HG03095 (cell line): ENCODE data around the gene CELSR2.
"Not testable (repeated sequence)": the region's sequence is repeated elsewhere in the genome, so short reads cannot be mapped to it uniquely, and the experiment has no call there.

Experiments used
- ATAC-seq: cut with Tn5 transposase; IDR thresholded peaks from one replicate; pipeline ENCODE4 v1.9.1; 2021; ENCODE audit warnings: moderate library complexity; ENCODE audit not compliant: unreplicated experiment

The CELSR2 gene

GRCh38 chr1:109298666-109299557 lies 49.6 kb downstream of the CELSR2 start:
- no peak for ATAC-seq

DNA sequence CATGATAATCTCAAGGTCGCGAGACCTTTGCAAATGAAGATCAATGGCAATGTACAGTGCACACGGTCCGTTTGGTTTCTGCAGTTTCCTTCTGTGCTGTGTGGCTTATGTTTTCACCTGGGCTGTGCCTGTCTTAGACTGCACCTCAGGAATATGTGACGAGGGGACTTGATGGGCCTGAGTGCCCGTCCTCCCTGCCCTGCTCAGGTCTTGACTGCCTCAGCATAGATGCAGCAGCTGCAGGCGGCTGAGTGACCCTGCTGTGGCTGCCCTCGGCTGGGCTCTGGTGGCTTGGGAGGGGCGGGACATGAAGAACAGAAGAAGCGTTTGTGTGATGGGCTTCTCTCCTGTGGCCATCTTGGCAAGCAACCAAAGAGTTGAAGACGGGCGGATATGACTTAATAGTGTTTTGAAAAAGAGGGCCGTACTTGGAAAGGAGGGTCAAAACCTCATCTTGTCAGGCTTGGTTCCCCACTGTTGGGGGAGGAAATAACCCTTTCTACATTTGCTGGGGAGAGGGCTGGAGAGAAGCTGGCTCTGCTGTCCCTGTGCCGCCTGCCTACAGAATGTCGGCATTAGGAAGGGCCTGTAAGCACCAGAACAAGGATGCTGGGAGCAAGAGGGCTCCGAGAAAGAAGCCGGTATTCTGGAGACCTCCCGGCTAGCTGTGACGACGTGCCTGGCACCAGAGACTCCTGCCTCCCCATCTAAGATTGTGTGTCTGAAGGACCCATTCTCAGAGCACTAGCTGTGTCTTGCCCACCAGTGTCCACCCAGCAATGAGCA lies 50.4 kb downstream of the CELSR2 start:
- no peak for ATAC-seq

- no peak for ATAC-seq
Observed at GRCh38 chr1:109300650-109301151, 51.4 kb downstream of the CELSR2 start.

GRCh38 chr1:109301874-109302273 lies 52.5 kb downstream of the CELSR2 start:
- ATAC-seq: no peak

- ATAC-seq: no peak
Observed at GRCh38 chr1:109304226-109304920, 55.0 kb downstream of the CELSR2 start.

DNA sequence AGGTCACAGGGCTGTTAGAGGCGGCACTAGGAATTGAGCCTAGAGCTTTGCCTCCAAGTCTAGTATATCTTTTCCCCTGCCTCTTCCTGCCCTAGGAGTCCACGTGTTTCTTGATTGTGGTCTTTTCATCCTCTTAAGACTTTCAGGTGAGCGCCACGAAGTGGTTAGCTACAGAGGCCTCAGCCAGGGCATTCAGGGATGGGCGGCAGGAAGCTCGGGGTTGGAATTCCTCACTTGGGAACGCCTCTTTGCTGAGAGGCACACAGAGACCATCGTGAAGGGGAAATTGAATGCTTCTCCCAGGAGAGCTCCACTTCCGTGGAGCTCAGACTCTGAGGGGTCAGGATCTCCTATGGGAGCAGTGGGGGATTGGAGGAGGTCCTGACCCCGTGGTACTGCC lies 56.7 kb downstream of the CELSR2 start:
- ATAC-seq: not testable (repeated sequence)

DNA sequence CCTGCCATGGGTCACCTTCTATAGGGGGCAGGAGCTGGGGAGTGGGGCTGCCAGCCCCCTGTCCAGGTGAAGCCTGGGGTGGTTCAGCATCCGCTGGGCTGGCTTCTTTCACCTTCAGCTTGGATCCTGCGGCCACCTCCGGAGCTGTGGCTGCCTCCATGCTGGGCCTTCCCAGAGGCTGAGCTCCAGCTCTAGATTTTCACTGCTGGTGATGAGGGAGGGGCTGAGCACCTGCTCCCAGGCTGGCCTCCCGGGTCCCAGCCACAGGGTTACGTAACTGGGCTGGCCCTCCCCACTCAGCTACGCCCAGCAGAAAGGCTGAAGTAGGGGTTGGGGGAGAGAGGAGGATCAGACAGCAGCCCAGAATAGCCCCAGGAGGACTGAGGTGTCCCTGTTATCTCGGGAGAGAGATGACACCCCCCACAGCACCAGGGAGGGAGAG lies 57.5 kb downstream of the CELSR2 start, which contains the start of gene MYBPHL:
MYBPHL (minus strand) TSS at position 180 of the 442 bp plus-strand sequence; CDS start at position 160, 20 bp downstream.
- no peak for ATAC-seq

- no peak for ATAC-seq
Observed at GRCh38 chr1:109307274-109308021, 58.1 kb downstream of the CELSR2 start.

DNA sequence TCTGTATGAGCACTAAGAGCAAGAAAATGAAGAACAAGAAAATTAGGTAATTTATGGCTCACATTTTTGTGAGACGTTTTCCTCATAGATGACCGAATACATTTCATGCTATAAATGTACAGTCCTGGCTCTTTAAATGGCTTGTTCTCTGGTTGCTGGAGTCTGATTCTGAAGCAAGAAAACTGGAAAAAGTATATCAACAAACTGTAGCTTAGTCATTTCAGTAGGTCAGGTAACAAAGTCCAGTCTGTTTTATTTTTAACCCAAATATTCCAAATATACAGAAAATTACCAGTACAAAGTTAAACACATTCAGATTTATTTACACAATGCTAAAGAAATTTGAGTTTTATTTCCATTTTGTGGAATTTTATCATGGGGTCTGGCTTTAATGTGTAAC lies 60.0 kb downstream of the CELSR2 start:
- no peak for ATAC-seq

DNA sequence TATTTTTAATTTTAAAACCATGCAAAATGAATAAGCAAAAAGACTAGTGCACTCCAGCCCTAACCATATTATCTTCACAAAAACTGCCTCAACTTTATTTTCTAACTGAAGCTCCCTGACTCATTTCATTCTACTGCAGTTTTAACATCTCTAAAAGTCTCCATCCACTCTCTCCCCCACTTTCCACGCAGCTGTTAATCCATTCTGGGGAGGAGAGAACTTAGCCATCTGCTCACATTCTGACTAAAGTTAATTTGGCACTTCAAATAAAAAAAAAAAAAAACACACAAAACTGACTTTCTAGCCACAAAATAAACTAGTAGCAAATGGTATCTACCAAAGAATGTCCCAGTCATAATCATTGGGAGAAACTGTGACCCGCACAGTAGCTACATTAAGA lies 62.9 kb downstream of the CELSR2 start:
- ATAC-seq: no peak

GRCh38 chr1:109312978-109313775 lies 63.8 kb downstream of the CELSR2 start:
- no peak for ATAC-seq

GRCh38 chr1:109314795-109315194 lies 65.5 kb downstream of the CELSR2 start:
- no peak for ATAC-seq

DNA sequence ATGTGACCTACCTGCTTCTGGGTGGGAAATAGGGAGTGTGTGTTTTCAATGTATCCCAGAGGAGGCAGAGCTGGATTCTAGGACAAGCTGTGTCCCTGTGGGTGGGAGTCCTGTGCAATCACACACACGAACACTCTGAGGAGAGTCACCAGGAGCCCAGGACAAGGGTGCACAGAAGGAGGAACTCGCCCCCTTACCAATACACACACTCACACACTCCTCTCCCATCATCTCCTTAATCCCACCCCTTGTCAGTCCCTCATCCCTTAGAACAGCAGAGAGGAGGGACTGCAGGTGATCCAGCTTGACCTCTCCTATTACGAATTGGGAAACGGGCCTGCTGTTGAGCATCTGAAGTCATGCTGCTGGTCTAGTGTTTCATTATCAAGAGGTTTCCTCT lies 65.9 kb downstream of the CELSR2 start:
- no peak for ATAC-seq

- no peak for ATAC-seq
Observed at GRCh38 chr1:109316506-109316905, 67.2 kb downstream of the CELSR2 start.

- ATAC-seq: no peak
Observed at GRCh38 chr1:109319114-109319513, 69.8 kb downstream of the CELSR2 start.

DNA sequence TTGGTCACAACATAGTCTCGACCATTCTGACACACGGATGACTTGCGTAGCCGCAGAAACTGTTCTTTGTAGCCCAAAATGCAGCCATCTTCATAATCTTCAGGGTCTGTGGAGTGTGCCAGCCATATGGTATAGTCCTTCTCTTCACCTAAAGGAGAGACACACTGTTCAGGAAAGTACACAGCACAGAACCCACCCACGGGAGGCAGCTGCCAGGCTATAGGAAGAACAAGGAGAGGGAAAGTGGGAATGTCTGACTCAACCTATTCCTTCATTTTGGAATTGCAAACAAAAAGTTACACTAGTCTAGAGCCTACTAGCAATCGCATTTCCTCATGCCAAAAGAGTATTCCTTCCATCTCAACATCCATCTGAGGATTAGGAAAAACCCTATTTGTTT lies 73.6 kb downstream of the CELSR2 start:
- no peak for ATAC-seq
